ENCODE results near the gene KIF17.

The KIF17 gene

GRCh38 chr1:20660363-20660762 is 57.4 kb downstream of the KIF17 start:
- FAIRE-seq (no peak), DNase-seq (ENCODE audit: insufficient read length, low spot score) (no peak)
- no peak for TF ChIP-seq CTCF (IDR thresholded peaks at IDR 0.05; ENCODE audit: insufficient read depth, missing control alignments)

- FAIRE-seq = no peak
- no peak for TF ChIP-seq CTCF (IDR thresholded peaks at IDR 0.05; ENCODE audit: insufficient read depth, missing control alignments)
- no peak for DNase-seq (ENCODE audit: insufficient read length, low spot score)
Measured at GRCh38 chr1:20658166-20658915, 59.5 kb downstream of the KIF17 start.

- no peak for TF ChIP-seq CTCF (IDR thresholded peaks at IDR 0.05; ENCODE audit: insufficient read depth, missing control alignments)
- DNase-seq (ENCODE audit: insufficient read length, low spot score) (no peak), FAIRE-seq (no peak)
Measured at GRCh38 chr1:20657024-20657423, 60.8 kb downstream of the KIF17 start.

- FAIRE-seq (no peak), DNase-seq (ENCODE audit: insufficient read length, low spot score) (no peak)
- no peak for TF ChIP-seq CTCF (IDR thresholded peaks at IDR 0.05; ENCODE audit: insufficient read depth, missing control alignments)
Measured at GRCh38 chr1:20654104-20654690, 63.6 kb downstream of the KIF17 start.

GRCh38 chr1:20652300-20652699 is 65.5 kb downstream of the KIF17 start:
- TF ChIP-seq CTCF (IDR thresholded peaks at IDR 0.05; ENCODE audit: insufficient read depth, missing control alignments) = no peak
- no peak for DNase-seq (ENCODE audit: insufficient read length, low spot score)
- no peak for FAIRE-seq

GRCh38 chr1:20648946-20649345 is 68.9 kb downstream of the KIF17 start:
- FAIRE-seq (no peak), DNase-seq (ENCODE audit: insufficient read length, low spot score) (no peak)
- no peak for TF ChIP-seq CTCF (IDR thresholded peaks at IDR 0.05; ENCODE audit: insufficient read depth, missing control alignments)

- FAIRE-seq (no peak), DNase-seq (ENCODE audit: insufficient read length, low spot score) (no peak)
- no peak for TF ChIP-seq CTCF (IDR thresholded peaks at IDR 0.05; ENCODE audit: insufficient read depth, missing control alignments)
Measured at GRCh38 chr1:20648438-20648837, 69.4 kb downstream of the KIF17 start.
